Germinal center (tissue), 1 donor: Measurements from ENCODE around the gene CZIB.
"Not testable (repeated sequence)": the region's sequence is repeated elsewhere in the genome, so short reads cannot be mapped to it uniquely, and the experiment has no call there.

Source experiments
- DNase-seq: peaks from one replicate; pipeline ENCODE4 v3.0.0; 2012; ENCODE audit warnings: mixed read lengths, low spot score

CZIB gene

DNA sequence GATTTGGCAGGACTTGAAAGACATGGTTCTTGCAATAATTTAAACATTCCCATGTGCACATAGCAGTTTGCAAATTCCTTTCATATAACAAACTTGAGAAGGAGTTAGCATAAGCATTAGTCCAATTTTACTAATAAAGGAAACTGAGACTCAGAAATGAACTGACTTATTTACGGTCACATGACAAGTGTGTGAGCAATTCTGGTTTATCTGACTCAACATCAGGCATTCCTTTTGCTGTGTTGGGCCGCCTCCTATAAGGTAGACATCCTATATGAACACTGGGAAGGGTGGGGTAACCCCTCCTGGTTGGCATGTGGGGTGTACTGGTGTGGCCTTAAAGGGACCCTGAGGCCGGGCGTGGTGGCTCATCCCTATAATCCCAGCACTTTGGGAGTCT is 32.3 kb downstream of the CZIB start:
- no peak for DNase-seq

DNA sequence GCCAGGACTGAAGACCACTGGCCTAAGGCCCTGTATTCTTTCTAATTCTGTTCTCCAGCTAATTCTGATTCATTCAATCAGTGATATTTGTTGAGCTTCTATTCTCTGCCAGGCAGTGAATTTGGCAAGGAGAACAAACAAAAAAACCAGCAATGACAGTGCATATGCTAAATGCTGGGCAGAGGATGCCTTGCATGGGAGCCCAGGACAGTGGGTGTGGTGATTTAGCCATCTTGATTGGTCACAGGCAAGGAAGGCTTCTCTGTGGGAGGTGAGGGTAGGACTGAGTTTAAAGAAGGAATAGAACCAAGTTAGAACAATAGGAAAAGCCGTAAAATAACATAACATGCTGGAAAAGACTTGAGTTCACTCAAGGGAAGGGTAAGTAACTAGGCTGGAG is 33.0 kb downstream of the CZIB start:
- no peak for DNase-seq

DNA sequence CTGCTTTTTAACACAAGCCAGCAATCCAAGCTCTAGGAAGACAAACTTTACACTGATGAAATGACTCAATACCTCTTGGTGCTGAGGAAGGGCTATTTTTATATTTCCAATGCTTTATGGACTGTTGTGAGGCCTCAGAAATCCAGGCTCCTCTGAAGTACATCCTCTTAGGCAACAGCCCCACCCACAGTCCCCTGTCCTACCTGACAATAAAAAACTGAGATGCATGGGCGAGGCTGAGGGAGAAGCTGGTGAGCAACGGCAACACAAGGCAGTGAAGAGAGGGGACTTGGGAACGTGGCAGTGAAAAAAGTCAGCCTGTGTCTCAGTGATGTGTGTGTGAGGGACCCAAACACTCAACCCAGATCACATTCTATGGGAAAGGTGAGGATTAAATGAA is 33.9 kb downstream of the CZIB start:
- no peak for DNase-seq

DNA sequence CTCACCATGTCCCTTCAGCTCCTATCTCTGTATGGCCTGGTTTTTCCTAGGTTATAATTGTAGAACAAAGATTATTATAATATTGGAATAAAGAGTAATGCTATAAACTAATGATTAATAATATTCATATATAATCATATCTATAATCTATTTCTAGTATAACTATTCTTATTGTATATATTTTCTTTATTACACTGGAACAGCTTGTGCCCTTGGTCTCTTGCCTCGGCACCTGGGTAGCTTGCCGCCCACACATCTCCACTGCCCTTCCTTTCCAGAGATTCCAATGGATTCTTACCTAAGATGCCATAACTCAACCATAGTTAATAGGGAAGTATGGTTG is 34.5 kb downstream of the CZIB start:
- not testable (repeated sequence) for DNase-seq

DNA sequence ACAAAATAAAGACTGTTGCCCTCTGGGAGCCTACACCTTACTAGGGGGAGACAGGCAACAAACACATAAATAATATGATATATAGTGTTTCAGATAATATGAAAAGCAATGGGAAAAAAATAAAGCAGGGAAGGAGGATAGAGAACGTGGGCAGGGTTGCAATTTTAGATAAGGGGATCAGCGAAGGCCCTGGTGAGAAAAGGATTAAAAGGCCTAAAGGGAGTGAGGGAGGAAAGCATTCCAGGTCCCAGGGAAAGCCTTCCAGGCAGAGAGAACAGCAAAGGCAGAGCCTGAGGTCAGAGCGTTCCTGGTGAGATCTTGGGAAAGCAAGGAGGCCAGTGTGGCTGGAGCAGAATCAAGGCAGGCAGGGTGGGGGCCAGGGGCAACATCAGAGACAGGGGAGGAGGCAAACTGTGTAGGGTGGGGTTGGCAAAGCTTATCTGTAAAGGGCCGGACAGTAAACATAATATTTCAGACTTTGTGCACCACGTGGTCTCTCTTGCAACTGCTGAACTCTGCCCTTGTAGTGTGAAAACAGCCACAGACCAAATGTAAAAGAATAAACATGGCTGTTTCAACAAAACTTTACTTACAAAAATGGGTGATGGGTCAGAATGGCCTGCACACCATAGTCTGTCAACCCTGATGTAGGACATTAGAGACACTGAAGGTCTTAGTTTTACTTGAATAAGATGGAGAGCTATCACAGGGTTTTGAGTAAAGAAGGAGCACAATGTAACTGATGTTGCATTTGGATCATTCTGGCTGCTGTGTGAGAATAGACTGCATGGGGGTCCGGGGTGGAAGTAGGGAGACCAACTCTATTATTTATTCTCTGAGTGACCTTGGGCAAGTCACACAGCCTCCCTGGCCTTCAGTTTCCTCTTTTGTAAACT is 37.1 kb downstream of the CZIB start:
- DNase-seq: no peak

DNA sequence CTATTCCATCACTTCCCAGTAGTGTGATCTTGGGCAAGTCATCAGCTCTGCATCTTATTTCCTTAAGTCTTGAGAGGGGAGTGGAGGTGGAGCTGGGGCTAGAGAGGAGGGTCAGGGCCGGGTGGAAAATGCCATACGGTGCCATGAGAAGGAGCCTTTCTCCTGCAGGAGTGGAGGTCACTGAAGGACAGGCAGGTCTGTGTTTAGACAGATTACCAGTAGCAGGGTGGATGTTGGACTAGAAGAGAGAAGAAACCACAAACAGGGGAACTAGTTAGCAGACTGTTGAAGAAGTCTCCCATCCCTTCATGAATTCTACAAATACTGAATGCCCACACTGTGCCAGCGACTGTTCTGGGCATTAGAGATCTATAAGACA is 37.7 kb downstream of the CZIB start:
- DNase-seq: no peak

DNA sequence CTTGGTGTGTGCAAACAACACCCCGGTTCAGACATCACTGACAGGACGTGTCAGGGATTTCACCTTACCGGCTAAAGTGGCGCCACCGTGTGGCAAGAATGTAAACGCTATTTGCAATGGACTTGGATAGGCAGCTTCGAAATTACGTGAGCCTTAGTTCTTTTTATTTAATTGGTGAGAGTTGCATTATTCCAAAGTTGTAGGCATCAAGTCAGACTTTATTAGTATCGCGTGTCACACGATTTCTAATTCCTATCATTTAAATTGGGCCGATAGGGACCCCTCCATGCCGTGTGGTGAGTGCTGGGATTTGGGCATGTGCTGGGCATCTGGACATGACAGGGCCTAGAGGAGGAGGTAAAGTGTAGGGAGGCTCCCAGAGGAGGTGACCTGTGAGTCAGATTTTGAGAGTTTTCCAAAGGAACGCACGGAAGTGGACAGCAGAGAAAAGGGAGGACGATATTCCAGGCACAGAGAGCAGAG is 38.3 kb downstream of the CZIB start:
- DNase-seq: peak; percentile 77

DNA sequence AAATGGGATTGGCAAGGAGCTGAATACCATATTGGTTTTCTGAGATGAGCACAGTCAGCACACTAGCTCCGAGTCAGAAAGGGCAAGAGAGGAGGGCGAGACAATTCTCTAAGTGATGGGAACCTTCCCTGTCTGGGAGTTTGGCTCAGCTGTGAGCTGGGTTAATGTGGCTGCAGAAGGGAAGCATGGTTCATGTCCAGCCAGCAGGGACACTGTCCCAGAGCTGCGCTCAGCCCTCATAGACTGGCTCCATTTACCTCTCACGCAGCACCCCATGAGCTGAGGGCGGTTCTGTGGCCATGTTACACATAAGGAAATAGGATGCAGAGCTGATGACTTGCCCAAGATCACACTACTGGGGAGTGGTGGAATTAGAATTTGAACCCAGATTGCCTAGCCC is 39.5 kb downstream of the CZIB start:
- DNase-seq: no peak

DNA sequence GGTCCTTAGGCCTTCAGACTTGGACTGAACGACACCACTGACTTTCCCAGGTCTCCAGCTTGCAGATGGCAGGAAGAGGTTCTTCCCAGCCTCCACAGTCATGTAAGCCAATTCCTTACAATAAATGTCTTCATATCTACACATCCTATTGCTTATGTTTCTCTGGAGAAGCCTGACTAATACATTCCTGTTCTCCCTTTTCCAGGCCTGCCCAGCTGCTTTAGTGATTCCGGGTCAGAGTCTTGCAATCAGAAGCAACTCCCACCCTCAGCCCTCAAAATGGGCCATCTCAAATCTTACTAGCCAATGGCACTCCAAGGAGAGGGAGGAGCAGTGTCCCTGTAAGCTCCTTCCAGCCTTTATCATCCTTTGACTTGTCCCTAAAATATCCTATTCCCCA is 40.2 kb downstream of the CZIB start:
- no peak for DNase-seq

DNA sequence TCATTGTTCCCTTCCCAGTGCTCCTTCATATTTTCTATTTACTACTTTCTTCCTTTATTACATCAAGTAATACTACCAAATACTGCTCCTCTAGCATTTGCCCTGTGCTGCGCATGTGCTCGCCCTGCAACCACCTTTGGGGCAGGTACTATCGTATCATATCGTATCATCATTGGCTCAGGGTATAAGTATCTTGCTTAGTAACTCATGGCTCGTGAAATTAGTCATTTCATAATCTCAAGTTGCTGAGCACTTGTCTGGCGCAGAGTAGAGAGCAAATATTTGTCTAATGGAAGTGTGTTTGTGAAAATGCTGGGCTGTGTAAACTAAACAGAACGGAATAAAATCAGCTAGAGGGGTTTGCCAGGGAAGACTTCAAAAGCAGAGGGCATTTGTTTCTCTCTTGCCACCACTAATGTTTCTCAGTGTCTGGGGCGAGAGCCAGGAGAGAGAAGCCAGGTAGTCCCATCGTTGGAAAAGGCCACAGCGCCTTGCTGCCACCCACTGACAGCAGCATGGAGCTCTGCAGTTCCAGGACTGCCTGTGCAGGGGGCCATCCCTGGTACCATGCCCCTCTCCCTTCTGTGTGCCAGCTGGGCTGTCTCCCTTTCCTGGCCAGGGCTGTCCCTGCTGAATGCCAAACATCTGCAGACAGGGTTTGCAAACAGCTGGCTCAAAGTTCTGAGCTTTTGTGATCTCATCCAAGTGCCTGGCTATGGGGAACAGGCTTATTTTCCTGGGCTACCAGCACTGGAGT is 43.8 kb downstream of the CZIB start:
- DNase-seq: no peak

DNA sequence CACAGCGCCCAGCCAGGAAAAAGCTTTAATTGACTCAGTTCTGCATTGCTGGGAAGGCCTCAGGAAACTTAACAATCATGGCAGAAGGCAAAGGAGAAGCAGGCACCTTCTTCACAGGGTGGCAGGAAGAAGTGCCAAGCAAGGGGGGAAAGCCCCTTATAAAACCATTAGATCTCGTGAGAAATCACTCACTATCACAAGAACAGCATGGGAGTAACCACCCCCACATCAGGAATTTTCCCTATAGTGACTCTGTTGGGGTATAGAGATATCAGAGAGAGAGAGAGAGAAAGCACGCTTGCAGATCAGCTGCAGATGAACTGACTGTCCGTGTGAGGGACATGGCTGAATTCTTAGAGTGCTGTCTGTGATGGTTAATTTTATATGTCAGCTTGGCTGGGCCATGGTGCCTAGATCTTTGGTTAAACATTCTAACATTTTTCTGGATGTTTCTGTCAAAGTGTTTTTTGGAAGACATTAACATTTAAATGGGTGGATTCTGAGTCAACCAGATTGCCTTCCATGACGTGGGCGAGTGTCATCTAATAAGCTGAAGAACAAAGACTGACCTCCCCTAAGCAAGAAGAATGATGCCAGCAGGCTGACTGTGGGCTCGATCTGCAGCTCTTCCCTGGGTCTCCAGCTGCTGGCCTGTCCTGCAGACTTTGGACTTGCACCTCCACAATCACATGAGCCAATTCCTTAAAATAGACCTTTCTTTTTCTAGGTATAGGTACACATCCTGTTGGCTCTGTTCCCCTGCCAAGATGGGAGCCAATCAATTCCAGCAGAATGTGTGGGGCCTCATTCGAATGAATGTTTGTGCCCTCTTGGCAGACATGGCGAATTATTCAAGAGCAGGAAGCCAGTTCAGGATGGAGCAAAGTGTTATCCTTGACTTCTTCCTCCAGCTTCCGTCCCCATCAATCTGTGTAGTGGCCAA is 45.2 kb downstream of the CZIB start:
- DNase-seq: no peak

DNA sequence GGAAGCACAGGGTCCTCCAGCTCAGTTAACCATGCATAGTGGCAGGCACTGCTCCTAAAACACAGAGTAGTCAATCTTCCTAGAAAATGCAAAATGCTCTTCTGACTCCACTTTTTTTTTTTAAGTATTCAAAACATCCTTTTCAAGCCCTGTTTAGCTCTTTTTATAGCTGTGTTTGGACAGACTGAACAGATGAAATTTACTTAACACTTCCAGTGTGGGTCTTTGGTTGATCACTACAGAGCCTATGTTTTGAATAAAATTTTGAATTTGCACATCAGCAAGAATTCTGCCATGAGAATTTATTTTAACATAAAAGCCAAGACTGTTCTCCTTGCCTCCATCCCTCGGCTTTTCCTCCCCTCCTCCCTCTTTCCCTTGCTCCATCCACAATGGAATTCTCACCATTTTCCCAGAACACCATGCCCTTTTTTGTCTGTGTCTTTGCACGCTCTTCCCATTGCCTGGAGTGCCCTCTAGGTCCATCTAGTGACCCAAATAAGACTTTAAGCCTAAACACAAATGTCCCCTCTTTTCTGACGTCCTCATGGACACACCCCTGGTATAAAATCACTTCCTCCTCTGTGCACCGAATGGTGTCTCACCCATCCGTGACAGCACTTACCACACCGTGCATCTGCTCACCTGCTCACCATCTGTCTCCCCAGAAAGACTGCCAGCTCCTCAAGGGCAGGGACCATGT is 47.9 kb downstream of the CZIB start:
- peak; percentile 81 for DNase-seq

DNA sequence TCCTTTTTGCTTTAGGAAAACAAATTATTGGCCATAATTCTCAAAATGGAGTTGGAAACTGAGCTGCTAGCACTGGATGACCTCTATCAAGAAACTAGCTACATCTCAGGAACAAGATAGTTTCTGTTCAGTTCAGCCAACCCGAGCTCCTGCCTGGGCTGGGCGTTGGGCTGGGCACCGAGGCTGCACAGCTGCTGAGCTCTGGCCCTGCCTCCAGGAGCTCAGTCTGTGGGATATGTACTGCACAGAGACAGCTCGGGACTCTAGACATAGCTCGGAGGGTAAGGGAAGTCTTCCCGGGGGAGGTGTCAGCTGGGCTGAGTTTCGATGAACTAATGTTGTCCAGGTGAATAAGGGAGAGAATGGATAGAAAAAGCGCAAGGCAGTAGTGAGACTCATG is 53.5 kb downstream of the CZIB start:
- DNase-seq: no peak

DNA sequence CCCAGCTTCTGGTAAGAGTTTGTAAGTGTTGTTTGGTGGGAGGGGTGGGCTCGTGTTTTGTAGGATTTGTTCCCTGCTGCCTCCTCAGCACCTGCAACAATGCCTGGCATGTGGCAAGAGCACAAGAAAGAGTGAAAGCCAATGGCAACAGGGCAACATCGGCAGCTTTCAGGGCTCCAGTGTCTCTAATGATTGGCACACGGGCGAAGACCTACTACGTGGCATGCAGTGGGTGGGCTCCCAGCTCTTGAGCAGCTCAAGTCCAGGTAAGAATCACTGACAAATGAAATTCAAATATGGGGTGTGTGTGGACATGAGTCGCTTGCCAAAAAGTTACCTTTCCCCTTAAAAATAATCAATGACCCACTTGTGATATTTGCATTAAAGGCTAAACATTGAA is 54.1 kb downstream of the CZIB start:
- DNase-seq: no peak

DNA sequence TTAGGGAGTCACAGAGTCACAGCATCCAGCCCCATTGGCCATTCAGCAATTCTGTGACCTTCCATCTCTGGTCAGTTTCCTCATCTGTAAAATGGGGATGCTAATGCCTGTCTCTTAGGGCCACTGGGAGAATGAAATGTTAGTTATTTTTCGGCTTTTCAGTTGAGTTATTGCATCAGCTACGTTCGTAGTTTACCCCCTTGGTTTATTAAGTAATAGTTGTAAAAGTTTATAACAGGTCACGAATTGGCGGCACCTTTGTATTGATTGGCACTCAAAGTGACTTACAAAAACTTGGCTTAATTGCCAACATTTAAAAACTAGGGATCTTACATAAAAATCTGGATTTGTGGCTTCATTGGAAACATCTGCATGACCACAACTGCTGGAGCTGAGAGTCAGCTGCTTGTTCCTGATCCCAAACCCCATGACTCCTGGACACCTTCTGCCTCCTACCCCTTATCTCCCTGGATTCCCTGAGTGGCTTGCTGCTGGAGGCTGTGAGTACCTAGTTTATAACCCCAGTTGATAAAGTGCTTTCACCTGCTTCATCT is 54.9 kb downstream of the CZIB start:
- DNase-seq: no peak
